Measurements from ENCODE around the gene ATP2B1. TPM values are rescaled to one million over a fixed set of nuclear protein-coding genes. Genes with fewer than 3 reads are reported as not detected.
A peak's percentile ranks its signal among the peaks of the same experiment; 100 is the strongest.

Gene ATP2B1
- total and polyA plus RNA-seq, 4 donors: 8.5 to 120 (median 24.5) TPM

DNA sequence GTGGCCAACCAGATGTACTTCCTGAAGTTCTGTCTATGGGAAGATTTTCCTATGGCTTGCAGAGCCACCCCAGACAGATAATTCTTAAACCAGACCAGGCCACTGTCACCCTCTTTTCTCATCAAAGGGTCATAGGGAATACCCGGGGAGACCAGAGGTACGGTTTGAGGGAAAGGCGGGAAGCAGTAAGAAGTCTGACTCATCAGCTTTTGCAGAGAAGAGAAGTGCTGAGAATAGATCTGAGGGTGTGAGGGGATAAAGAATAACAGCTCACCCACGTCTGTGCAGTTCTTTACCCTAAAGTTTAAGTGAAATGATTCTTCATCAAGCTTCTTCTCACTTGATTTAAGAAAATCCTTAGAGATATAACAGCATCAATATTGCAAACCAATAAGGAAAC is 161.5 kb downstream of the ATP2B1 start:
- no peak overlapping the region for H3K9ac ChIP-seq (ENCODE audit: insufficient read depth in 1 of 2, low read length in 2 of 2)
- H3K27me3 ChIP-seq (ENCODE audit: control insufficient read depth in 3 of 3, insufficient read depth in 3 of 3, low read length in 2 of 3): no peaks in the 10 kb centered on the region
- H3K4me1 ChIP-seq (ENCODE audit: control insufficient read depth in 5 of 5, insufficient read depth in 5 of 5, low read length in 5 of 5): peaks cover 0 to 17% (median 4%) of the 10 kb centered on the region in 5 donors
- 74 to 83% methylated on average over 4 of the region's 4 CpGs for WGBS, 2 donors
- H3K36me3 ChIP-seq (ENCODE audit: control insufficient read depth in 4 of 4, insufficient read depth in 4 of 4, low read length in 4 of 4): no peaks in the 10 kb centered on the region
- no peaks in the 10 kb centered on the region for H3K9me3 ChIP-seq (ENCODE audit: control insufficient read depth in 4 of 4, insufficient read depth in 3 of 4, low read length in 3 of 4)
- TF ChIP-seq, protein P1, sequence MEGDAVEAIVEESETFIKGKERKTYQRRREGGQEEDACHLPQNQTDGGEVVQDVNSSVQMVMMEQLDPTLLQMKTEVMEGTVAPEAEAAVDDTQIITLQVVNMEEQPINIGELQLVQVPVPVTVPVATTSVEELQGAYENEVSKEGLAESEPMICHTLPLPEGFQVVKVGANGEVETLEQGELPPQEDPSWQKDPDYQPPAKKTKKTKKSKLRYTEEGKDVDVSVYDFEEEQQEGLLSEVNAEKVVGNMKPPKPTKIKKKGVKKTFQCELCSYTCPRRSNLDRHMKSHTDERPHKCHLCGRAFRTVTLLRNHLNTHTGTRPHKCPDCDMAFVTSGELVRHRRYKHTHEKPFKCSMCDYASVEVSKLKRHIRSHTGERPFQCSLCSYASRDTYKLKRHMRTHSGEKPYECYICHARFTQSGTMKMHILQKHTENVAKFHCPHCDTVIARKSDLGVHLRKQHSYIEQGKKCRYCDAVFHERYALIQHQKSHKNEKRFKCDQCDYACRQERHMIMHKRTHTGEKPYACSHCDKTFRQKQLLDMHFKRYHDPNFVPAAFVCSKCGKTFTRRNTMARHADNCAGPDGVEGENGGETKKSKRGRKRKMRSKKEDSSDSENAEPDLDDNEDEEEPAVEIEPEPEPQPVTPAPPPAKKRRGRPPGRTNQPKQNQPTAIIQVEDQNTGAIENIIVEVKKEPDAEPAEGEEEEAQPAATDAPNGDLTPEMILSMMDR (IDR thresholded peaks at IDR 0.05; ENCODE audit: control extremely low read depth, extremely low read depth): no peak
- no peak for DNase-seq
- no peak overlapping the region for H3K4me3 ChIP-seq
- ATAC-seq (ENCODE audit: insufficient read depth, low FRiP score): no peak
- no peak overlapping the region for H3K27ac ChIP-seq (ENCODE audit: low read depth in 1 of 2, low read length in 1 of 2)

DNA sequence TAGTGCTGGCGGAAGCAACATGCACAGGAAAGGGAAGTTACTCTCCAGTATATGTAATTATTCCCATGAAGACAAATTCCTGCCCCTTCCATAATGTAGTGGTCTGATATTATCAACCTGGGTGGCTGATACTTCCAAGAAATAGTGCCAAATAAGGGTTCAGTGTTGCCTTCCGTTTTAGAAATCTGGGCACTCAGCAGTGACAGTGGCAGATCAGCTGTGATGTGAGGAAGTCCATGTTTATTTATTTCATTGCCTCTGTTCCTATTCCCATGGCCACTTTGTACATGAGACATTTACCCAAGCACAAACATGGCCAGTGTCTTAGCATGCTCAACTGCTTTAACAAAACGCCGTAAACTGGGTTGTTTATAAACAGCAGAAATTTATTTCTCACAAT is 162.5 kb downstream of the ATP2B1 start:
- Histone ChIP-seq H3K4me1 (ENCODE audit: control insufficient read depth in 5 of 5, insufficient read depth in 5 of 5, low read length in 5 of 5) (peaks cover 0 to 17% (median 4%) of the 10 kb centered on the region in 5 donors), H3K27ac (ENCODE audit: low read depth in 1 of 2, low read length in 1 of 2) (no peak overlapping the region), H3K4me3 (no peak overlapping the region), H3K36me3 (ENCODE audit: control insufficient read depth in 4 of 4, insufficient read depth in 4 of 4, low read length in 4 of 4) (no peaks in the 10 kb centered on the region), H3K9me3 (ENCODE audit: control insufficient read depth in 4 of 4, insufficient read depth in 3 of 4, low read length in 3 of 4) (no peaks in the 10 kb centered on the region), H3K9ac (ENCODE audit: insufficient read depth in 1 of 2, low read length in 2 of 2) (no peak overlapping the region), H3K27me3 (ENCODE audit: control insufficient read depth in 3 of 3, insufficient read depth in 3 of 3, low read length in 2 of 3) (no peaks in the 10 kb centered on the region)
- DNase-seq (peak in 2 of 3 donors; percentile 63 to 70), ATAC-seq (ENCODE audit: insufficient read depth, low FRiP score) (no peak)
- 63 to 76% methylated on average over 4 of the region's 4 CpGs for WGBS, 2 donors
- TF ChIP-seq, protein P1 (IDR thresholded peaks at IDR 0.05; ENCODE audit: control extremely low read depth, extremely low read depth): no peak

DNA sequence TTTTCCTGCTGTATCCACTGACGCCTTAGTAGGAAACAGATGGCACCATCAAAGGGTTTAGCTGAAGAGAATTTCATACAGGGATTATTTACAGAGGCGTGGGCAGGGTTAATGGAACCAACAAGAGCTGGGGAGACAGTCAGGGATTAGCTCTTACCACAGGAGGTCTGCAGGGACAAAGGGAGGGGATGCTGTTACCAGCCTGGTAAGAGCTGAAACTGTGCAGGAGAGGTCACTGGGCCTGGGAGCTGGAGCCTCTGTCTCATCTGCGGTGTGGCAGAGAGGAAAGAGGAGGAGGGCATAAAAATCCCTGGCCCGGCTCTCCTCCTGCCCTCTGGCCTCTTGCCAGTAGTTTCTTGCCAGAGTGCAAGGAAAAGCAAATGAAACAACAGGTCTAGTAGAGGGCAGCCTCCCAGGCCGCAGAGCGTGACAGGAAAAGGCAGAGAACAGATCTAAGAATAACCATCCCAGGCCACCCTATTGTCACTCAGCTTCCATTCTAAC is 163.9 kb downstream of the ATP2B1 start:
- TF ChIP-seq, protein P1 (IDR thresholded peaks at IDR 0.05; ENCODE audit: control extremely low read depth, extremely low read depth): no peak
- Histone ChIP-seq H3K36me3 (ENCODE audit: control insufficient read depth in 4 of 4, insufficient read depth in 4 of 4, low read length in 4 of 4) (peaks cover 0 to 1% (median 0%) of the 10 kb centered on the region in 4 donors), H3K9ac (ENCODE audit: insufficient read depth in 1 of 2, low read length in 2 of 2) (no peak overlapping the region), H3K27ac (ENCODE audit: low read depth in 1 of 2, low read length in 1 of 2) (no peak overlapping the region), H3K4me1 (ENCODE audit: control insufficient read depth in 5 of 5, insufficient read depth in 5 of 5, low read length in 5 of 5) (peaks cover 0 to 17% (median 4%) of the 10 kb centered on the region in 5 donors), H3K27me3 (ENCODE audit: control insufficient read depth in 3 of 3, insufficient read depth in 3 of 3, low read length in 2 of 3) (no peaks in the 10 kb centered on the region), H3K9me3 (ENCODE audit: control insufficient read depth in 4 of 4, insufficient read depth in 3 of 4, low read length in 3 of 4) (no peaks in the 10 kb centered on the region), H3K4me3 (no peak overlapping the region)
- WGBS, 2 donors: 26% methylated on average over 6 of the region's 6 CpGs
- DNase-seq: peak; percentile 37 to 59 (median 42)
- peak; percentile 15 for ATAC-seq (ENCODE audit: insufficient read depth, low FRiP score)

DNA sequence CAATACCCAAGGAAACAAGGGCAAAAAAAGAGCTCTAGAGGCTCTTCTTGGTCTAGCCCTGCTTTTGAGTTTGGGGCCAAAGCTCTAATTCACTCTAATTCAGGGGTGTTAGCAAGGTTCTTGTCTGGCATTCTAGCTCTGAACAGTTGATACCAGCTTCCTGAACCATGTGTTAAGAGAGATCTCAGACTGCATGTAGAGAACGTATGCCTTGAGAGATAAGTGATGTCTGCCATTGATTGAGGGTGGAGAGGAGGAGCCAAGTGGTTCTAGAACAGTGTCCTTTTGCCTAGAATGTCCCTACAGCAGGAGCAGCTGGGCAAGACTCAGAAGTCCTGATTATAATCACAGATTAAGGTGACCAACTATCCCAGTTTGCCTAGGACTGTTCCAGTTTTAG is 164.6 kb downstream of the ATP2B1 start:
- no peak overlapping the region for H3K4me3 ChIP-seq
- TF ChIP-seq, protein P1 (IDR thresholded peaks at IDR 0.05; ENCODE audit: control extremely low read depth, extremely low read depth): no peak
- H3K9ac ChIP-seq (ENCODE audit: insufficient read depth in 1 of 2, low read length in 2 of 2): no peak overlapping the region
- DNase-seq: no peak
- no peaks in the 10 kb centered on the region for H3K9me3 ChIP-seq (ENCODE audit: control insufficient read depth in 4 of 4, insufficient read depth in 3 of 4, low read length in 3 of 4)
- ATAC-seq (ENCODE audit: insufficient read depth, low FRiP score): no peak
- H3K4me1 ChIP-seq (ENCODE audit: control insufficient read depth in 5 of 5, insufficient read depth in 5 of 5, low read length in 5 of 5): peaks cover 0 to 17% (median 4%) of the 10 kb centered on the region in 5 donors
- H3K36me3 ChIP-seq (ENCODE audit: control insufficient read depth in 4 of 4, insufficient read depth in 4 of 4, low read length in 4 of 4): peaks cover 0 to 1% (median 0%) of the 10 kb centered on the region in 4 donors
- 80 to 86% methylated on average over 1 of the region's 1 CpG for WGBS, 2 donors
- H3K27me3 ChIP-seq (ENCODE audit: control insufficient read depth in 3 of 3, insufficient read depth in 3 of 3, low read length in 2 of 3): no peaks in the 10 kb centered on the region
- no peak overlapping the region for H3K27ac ChIP-seq (ENCODE audit: low read depth in 1 of 2, low read length in 1 of 2)

Data from lung (tissue), 12 donors.